DMS153 (cell line): ENCODE results near the gene KCNAB3.

ENCODE experiments used
- DNase-seq: peaks from one replicate; lab custom pipeline; 2025; lab: John Stamatoyannopoulos, UW

The KCNAB3 gene

GRCh38 chr17:7897090-7897489 lies 32.6 kb downstream of the KCNAB3 start:
- DNase-seq = no peak

- DNase-seq = no peak
Measured at GRCh38 chr17:7894866-7895265, 34.8 kb downstream of the KCNAB3 start.

GRCh38 chr17:7894226-7894625 lies 35.4 kb downstream of the KCNAB3 start:
- no peak for DNase-seq

- DNase-seq = no peak
Measured at GRCh38 chr17:7893187-7893880, 36.3 kb downstream of the KCNAB3 start.

GRCh38 chr17:7889166-7889955 lies 40.3 kb downstream of the KCNAB3 start:
- peak; percentile 82 for DNase-seq

- DNase-seq = no peak
Measured at GRCh38 chr17:7888184-7888920, 41.3 kb downstream of the KCNAB3 start, which contains the start of gene CHD3. TSS of gene CHD3 (plus strand) at chr17:7888789. CDS start at chr17:7889001, 212 bp downstream.

- peak; percentile 84 for DNase-seq
Measured at GRCh38 chr17:7887482-7888183, 42.0 kb downstream of the KCNAB3 start.

- no peak for DNase-seq
Measured at GRCh38 chr17:7887038-7887481, 42.6 kb downstream of the KCNAB3 start.

GRCh38 chr17:7886227-7887037 lies 43.2 kb downstream of the KCNAB3 start:
- DNase-seq = no peak

GRCh38 chr17:7885367-7886226 lies 44.1 kb downstream of the KCNAB3 start:
- no peak for DNase-seq

GRCh38 chr17:7884581-7885366 lies 44.9 kb downstream of the KCNAB3 start:
- DNase-seq = no peak

- no peak for DNase-seq
Measured at GRCh38 chr17:7883781-7884386, 45.8 kb downstream of the KCNAB3 start.

- DNase-seq = no peak
Measured at GRCh38 chr17:7882629-7883028, 47.0 kb downstream of the KCNAB3 start.

GRCh38 chr17:7882068-7882467 lies 47.6 kb downstream of the KCNAB3 start:
- DNase-seq = peak; percentile 3

GRCh38 chr17:7881276-7882054 lies 48.2 kb downstream of the KCNAB3 start:
- DNase-seq = no peak

GRCh38 chr17:7880076-7880868 lies 49.4 kb downstream of the KCNAB3 start:
- DNase-seq = no peak

GRCh38 chr17:7878234-7878633 lies 51.4 kb downstream of the KCNAB3 start:
- DNase-seq = no peak
